RWPE1 (cell line): ENCODE measurements around the gene AP1G2.

Experiments
- CTCF ChIA-PET: fragments of 350-600 bp; sonication (Branson Sonifier 250); formaldehyde crosslinking; extraction: SDS; loops from one replicate; lab custom pipeline; 2021; lab: Yijun Ruan, JAX
- POLR2A ChIA-PET: fragments of 400-600 bp; formaldehyde crosslinking; extraction: SDS; loops from one replicate; lab custom pipeline; 2020; ENCODE audit warnings: antibody characterized with exemption; ENCODE audit not compliant: low non-redundant PET; lab: Yijun Ruan, JAX
- DNase-seq: peaks from one replicate; pipeline ENCODE4 v3.0.0; 2012; ENCODE audit warnings: low spot score
- H3K27ac ChIP-seq: fragments of 450-650 bp; 2 replicates; pipeline ENCODE4 v1.5.1; 2017
- CTCF ChIP-seq: fragments of 450-650 bp; conservative IDR thresholded peaks from 2 replicates; pipeline ENCODE4 v1.5.1; 2017; ENCODE audit warnings: low read depth, mild to moderate bottlenecking

Gene AP1G2

GRCh38 chr14:23561873-23562821, 5.4 kb downstream of the AP1G2 start:
- CTCF ChIA-PET, result interaction anchor here (0.5 to 2.8 kb wide), 7 partner anchors 37 to 329 kb away, joined by 3 to 24 read pairs (median 4); no protein-coding TSS in a partner anchor
- POLR2A ChIA-PET, result no interaction called here
- TF ChIP-seq CTCF, result no peak
- peak overlapping the region; percentile 47 for H3K27ac ChIP-seq
- DNase-seq, result no peak

- CTCF ChIA-PET, result interaction anchor here (0.5 to 2.8 kb wide), 5 partner anchors 10 to 330 kb away, joined by 3 to 24 read pairs (median 3); no protein-coding TSS in a partner anchor
- POLR2A ChIA-PET, result no interaction called here
- peak overlapping the region; percentile 47 for H3K27ac ChIP-seq
- TF ChIP-seq CTCF, result no peak
- no peak for DNase-seq
Measured at GRCh38 chr14:23561259-23561658, 6.3 kb downstream of the AP1G2 start.

GRCh38 chr14:23559926-23560520, 7.6 kb downstream of the AP1G2 start:
- CTCF ChIA-PET, result interaction anchor here (0.6 to 2.8 kb wide), 15 partner anchors 9 to 530 kb away, joined by 3 to 24 read pairs (median 5); no protein-coding TSS in a partner anchor
- no peak for TF ChIP-seq CTCF

GRCh38 chr14:23559010-23559925, 8.3 kb downstream of the AP1G2 start:
- H3K27ac ChIP-seq, result peak overlapping the region; percentile 33
- CTCF ChIA-PET, result interaction anchor here (0.6 to 2.8 kb wide), 23 partner anchors 8 to 1264 kb away, joined by 3 to 24 read pairs (median 4); partner anchors contain the start of gene AP1G2
- DNase-seq, result peak; percentile 60
- POLR2A ChIA-PET, result interaction anchor here (1.6 kb wide), 1 partner anchor 81 kb away, joined by 5 read pairs; no protein-coding TSS in a partner anchor
- peak; percentile 93 for TF ChIP-seq CTCF

More at GRCh38 chr14:23559926-23560520, 7.6 kb downstream of the AP1G2 start:
- POLR2A ChIA-PET, result interaction anchor here (1.6 kb wide), 1 partner anchor 81 kb away, joined by 5 read pairs; no protein-coding TSS in a partner anchor
- peak overlapping the region; percentile 28; the same call in 1 of the 2 replicates for H3K27ac ChIP-seq
- no peak for DNase-seq

- ChIA-PET POLR2A (interaction anchor here (0.5 to 1.6 kb wide), 2 partner anchors 67 to 80 kb away, joined by 3 to 5 read pairs; no protein-coding TSS in a partner anchor), CTCF (interaction anchor here (0.6 to 1.9 kb wide), 10 partner anchors 9 to 1263 kb away, joined by 3 to 9 read pairs (median 4); partner anchors contain the start of gene AP1G2)
- TF ChIP-seq CTCF, result no peak
- peak overlapping the region; percentile 33 for H3K27ac ChIP-seq
- no peak for DNase-seq
Measured at GRCh38 chr14:23558346-23559009, 9.1 kb downstream of the AP1G2 start.
